ENCODE results near the gene SLX9. TPM values are rescaled to one million over a fixed set of nuclear protein-coding genes. Genes with fewer than 3 reads are reported as not detected.
"Not testable (repeated sequence)": the region's sequence is repeated elsewhere in the genome, so short reads cannot be mapped to it uniquely, and the experiment has no call there.

SLX9 gene
- total RNA-seq, 4 donors from 2014 or later: 11.9 to 26.2 (median 16.1) TPM

GRCh38 chr21:44975720-44976555, 36.1 kb downstream of the SLX9 start:
- no peak for ATAC-seq (ENCODE audit: low FRiP score)
- TF ChIP-seq CTCF (IDR thresholded peaks at IDR 0.05): no peak
- DNase-seq (ENCODE audit: low spot score): no peak

GRCh38 chr21:44976556-44977393, 36.9 kb downstream of the SLX9 start:
- not testable (repeated sequence) for ATAC-seq (ENCODE audit: low FRiP score); DNase-seq (ENCODE audit: low spot score)

GRCh38 chr21:44977616-44978340, 37.9 kb downstream of the SLX9 start:
- no peak for TF ChIP-seq CTCF (IDR thresholded peaks at IDR 0.05)
- DNase-seq (ENCODE audit: low spot score): no peak
- no peak for ATAC-seq (ENCODE audit: low FRiP score)

GRCh38 chr21:44979687-44980561, 40.1 kb downstream of the SLX9 start:
- ATAC-seq (ENCODE audit: low FRiP score): no peak
- TF ChIP-seq CTCF (IDR thresholded peaks at IDR 0.05): no peak
- no peak for DNase-seq (ENCODE audit: low spot score)

GRCh38 chr21:44980562-44981489, 41.0 kb downstream of the SLX9 start:
- TF ChIP-seq CTCF (IDR thresholded peaks at IDR 0.05): no peak
- no peak for DNase-seq (ENCODE audit: low spot score)
- ATAC-seq (ENCODE audit: low FRiP score): no peak

- DNase-seq (ENCODE audit: low spot score): no peak
- no peak for TF ChIP-seq CTCF (IDR thresholded peaks at IDR 0.05)
- ATAC-seq (ENCODE audit: low FRiP score): no peak
These were observed 42.9 kb downstream of the SLX9 start for GRCh38 chr21:44982558-44983250.

Measured in omental fat pad (tissue), 4 donors.